Thoracic aorta (tissue), 2 donors: Measurements from ENCODE around the gene SLC24A3. TPM values are rescaled to one million over a fixed set of nuclear protein-coding genes. Genes with fewer than 3 reads are reported as not detected.

Experiments
- ATAC-seq: fragments of 150-250 bp; one replicate; pipeline ENCODE4 v1.8.0; 2017; ENCODE audit warnings: low read depth; ENCODE audit not compliant: insufficient number of reproducible peaks, low FRiP score
- DNase-seq: peaks from one replicate; pipeline ENCODE4 v3.0.0-alpha.2; 2020; ENCODE audit warnings: low spot score
- H3K27ac ChIP-seq, 2 donors: fragments of 200-600 bp; sonication (generic); 1 replicate in 1 of 2; 2 replicates in 1 of 2; pipeline ENCODE4 v1.5.1; 2016; ENCODE audit warnings: mild to moderate bottlenecking in 2 of 2, moderate library complexity in 2 of 2
- H3K27me3 ChIP-seq: fragments of 200-600 bp; sonication (generic); replicated peaks from 2 replicates; pipeline ENCODE4 v1.6.0; 2016; ENCODE audit warnings: mild to moderate bottlenecking; ENCODE audit not compliant: insufficient read depth
- H3K36me3 ChIP-seq: fragments of 200-600 bp; sonication (generic); one replicate; pipeline ENCODE4 v1.5.1; 2016
- H3K4me1 ChIP-seq, 2 donors: fragments of 200-600 bp; sonication (generic); 1 replicate in 1 of 2; 2 replicates in 1 of 2; pipeline versions ENCODE4 v1.5.1 to v1.6.0; 2016; ENCODE audit warnings: low read depth in 2 of 2, mild to moderate bottlenecking in 1 of 2; ENCODE audit not compliant: control insufficient read depth in 1 of 2
- H3K4me3 ChIP-seq: fragments of 200-600 bp; sonication (generic); 2 replicates; pipeline ENCODE4 v1.5.1; 2016; ENCODE audit warnings: mild to moderate bottlenecking
- H3K9me3 ChIP-seq: fragments of 200-600 bp; sonication (generic); 2 replicates; pipeline ENCODE4 v1.5.1; 2016
- total RNA-seq, 2 donors: library from RNA; depleted of rRNA; stranded (reverse); fragments of >200 nt; gene quantifications; one replicate each; pipeline versions ENCODE4 v1.1.0 to v1.2.3, GENCODE V29; 2016
- TF ChIP-seq, protein P1 (sequence below): fragments of 200-600 bp; sonication (generic); IDR thresholded peaks from one replicate; pipeline ENCODE4 v1.5.1; 2019; ENCODE audit warnings: antibody characterized with exemption

Gene SLC24A3
- total RNA-seq, 2 donors from 2014 or later: 8.3 to 31.4 TPM

DNA sequence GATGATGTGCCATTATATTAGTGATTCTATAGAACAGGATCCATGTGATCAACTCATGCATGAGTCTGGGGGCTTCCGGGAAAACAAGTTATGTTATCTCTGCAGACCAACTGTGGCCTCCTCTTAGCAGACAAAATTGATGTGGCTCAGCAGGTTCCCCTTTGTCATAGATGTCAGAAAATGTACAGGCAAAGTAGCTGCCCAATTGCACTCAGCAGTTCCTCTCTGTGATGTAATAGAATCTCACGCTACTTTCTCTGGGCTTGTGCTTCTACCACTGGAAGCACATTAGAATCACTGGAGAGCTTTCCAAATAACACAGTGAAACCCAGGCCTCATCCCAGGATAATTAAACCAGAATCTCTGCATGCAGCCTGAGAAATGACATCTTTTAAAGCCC lies 253.1 kb downstream of the SLC24A3 start:
- Histone ChIP-seq H3K36me3 (no peaks in the 10 kb centered on the region), H3K4me3 (no peak overlapping the region), H3K27me3 (no peaks in the 10 kb centered on the region), H3K4me1 (peaks cover 0 to 9% of the 10 kb centered on the region in 2 donors), H3K27ac (no peak overlapping the region), H3K9me3 (no peaks in the 10 kb centered on the region)
- ATAC-seq (no peak), DNase-seq (no peak)
- TF ChIP-seq, protein P1, sequence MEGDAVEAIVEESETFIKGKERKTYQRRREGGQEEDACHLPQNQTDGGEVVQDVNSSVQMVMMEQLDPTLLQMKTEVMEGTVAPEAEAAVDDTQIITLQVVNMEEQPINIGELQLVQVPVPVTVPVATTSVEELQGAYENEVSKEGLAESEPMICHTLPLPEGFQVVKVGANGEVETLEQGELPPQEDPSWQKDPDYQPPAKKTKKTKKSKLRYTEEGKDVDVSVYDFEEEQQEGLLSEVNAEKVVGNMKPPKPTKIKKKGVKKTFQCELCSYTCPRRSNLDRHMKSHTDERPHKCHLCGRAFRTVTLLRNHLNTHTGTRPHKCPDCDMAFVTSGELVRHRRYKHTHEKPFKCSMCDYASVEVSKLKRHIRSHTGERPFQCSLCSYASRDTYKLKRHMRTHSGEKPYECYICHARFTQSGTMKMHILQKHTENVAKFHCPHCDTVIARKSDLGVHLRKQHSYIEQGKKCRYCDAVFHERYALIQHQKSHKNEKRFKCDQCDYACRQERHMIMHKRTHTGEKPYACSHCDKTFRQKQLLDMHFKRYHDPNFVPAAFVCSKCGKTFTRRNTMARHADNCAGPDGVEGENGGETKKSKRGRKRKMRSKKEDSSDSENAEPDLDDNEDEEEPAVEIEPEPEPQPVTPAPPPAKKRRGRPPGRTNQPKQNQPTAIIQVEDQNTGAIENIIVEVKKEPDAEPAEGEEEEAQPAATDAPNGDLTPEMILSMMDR: no peak

DNA sequence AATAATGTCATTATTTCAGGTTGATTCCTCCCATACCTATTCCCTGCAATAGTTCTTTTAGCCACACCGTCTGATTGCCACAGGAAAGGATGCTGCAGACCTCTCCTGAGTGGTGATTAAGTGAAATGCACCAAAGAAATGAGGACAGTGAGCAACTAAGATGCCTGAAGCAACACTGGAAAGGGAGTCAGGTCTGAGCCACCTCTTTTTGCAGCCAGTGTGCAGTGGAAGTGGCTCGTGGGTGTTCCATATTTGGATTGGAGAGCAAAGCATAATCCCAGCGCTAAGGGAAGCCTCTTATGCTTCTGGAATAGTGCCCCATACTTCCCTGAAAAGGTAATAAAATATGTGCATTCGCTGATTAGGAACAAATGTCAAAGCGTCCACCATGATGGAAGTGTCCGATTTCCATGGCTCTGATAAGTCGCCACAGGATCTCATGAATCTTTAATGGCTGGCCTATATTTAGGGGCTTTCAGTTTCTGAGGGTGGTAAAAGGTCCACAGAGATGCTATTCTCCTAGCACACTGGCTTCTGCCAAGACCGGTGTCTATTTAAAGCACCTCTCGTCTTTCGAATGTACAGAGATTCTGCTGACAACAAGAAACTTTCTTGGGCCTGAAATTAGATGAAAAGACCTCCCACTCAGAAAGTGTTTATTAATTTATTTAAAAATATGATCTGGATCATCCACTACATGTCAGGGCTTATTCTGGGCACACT lies 253.9 kb downstream of the SLC24A3 start:
- Histone ChIP-seq H3K4me1 (peaks cover 0 to 9% of the 10 kb centered on the region in 2 donors), H3K36me3 (no peaks in the 10 kb centered on the region), H3K27ac (no peak overlapping the region), H3K27me3 (no peaks in the 10 kb centered on the region), H3K4me3 (no peak overlapping the region), H3K9me3 (no peaks in the 10 kb centered on the region)
- DNase-seq (no peak), ATAC-seq (no peak)
- TF ChIP-seq, protein P1: no peak

DNA sequence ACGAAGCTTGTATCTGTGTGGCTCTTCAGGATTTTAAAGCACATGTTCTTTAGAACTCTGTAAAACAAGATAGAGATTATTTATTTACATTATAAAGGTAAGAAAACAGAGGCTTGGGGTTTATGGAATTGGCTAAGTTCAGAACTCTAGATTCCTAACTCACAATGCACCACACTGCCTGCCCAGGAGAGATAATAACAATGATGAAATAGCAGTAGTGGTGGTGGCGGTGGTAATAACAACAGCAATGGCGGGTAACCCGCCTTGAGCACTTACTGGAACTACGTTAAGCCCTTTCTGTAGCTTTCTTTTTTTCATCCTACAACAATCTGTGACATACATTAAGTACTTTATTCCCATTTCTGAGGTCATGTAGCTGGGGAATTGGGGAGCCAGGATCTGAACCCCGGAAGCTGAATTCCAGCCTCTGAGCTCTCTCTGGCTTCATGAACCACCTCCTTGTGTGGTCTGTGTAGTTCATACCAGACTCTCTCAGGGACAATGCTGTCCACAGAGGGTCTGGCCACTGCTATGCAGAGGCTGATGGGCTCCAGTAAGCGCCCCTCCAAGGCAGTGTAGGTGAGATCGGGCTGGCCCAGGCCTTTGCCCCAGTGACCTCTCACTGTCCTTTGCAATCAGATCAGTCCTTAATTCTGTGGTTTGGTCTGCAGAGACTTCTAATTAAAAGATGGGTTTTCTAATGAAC lies 260.9 kb downstream of the SLC24A3 start:
- Histone ChIP-seq H3K36me3 (no peaks in the 10 kb centered on the region), H3K9me3 (no peaks in the 10 kb centered on the region), H3K27ac (no peak overlapping the region), H3K4me1 (no peaks in the 10 kb centered on the region), H3K4me3 (no peak overlapping the region), H3K27me3 (no peaks in the 10 kb centered on the region)
- DNase-seq (no peak), ATAC-seq (no peak)
- TF ChIP-seq, protein P1: no peak

DNA sequence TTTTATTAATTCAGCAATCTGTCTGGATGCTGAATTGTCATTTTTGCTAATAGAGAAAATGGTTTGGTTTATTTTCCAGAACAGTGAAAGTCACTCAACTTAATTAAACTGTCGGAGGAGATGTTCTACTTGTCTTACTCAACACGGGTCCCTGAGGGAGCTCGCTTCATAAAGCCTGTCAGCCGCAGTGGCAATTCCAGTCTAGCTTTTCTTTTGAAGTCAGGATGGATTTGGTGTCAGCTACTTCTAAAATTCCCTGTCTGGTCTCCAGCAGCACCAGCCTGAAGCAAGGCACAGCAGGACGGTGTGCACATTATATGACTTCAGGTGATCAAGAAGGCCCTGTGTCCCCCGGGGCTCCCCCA lies 261.5 kb downstream of the SLC24A3 start:
- no peak for ATAC-seq
- Histone ChIP-seq H3K27ac (no peak overlapping the region), H3K4me1 (no peaks in the 10 kb centered on the region), H3K4me3 (no peak overlapping the region), H3K27me3 (no peaks in the 10 kb centered on the region), H3K36me3 (no peaks in the 10 kb centered on the region), H3K9me3 (no peaks in the 10 kb centered on the region)
- TF ChIP-seq, protein P1: no peak
- DNase-seq: no peak

DNA sequence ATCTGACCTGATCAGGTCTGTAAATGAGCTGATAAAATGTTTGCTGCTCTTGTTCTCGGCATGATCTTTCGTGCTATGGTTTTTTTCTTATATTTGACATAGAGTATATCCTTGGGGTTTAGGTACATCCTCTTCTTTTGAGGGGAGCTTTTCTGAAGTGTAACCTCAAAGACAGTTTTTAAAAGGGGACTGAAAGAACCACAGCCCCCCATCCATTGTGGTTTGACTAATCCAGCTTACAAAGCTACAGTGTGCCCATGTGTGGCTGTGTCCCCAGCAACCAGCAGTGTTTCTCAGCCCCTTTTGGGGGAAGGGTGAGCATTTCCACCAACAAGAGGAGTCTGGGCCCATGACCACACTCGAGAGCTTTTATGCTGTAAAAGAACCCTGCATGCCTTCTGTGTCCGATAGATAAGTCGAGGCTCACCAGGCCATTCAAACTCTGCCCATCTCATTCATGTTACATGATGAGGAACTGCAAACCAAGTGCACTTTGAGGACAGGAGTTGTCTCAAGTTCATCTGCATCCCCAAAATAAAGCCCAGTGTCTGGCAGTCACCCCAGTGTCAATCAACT lies 266.0 kb downstream of the SLC24A3 start:
- Histone ChIP-seq H3K27me3 (no peaks in the 10 kb centered on the region), H3K4me3 (no peak overlapping the region), H3K36me3 (no peaks in the 10 kb centered on the region), H3K4me1 (peaks cover 0 to 4% of the 10 kb centered on the region in 2 donors), H3K27ac (no peak overlapping the region), H3K9me3 (no peaks in the 10 kb centered on the region)
- TF ChIP-seq, protein P1: no peak
- DNase-seq: no peak
- no peak for ATAC-seq
